GM18508 (cell line): ENCODE results near the gene GRN.
"Not testable (repeated sequence)": the region's sequence is repeated elsewhere in the genome, so short reads cannot be mapped to it uniquely, and the experiment has no call there.

ENCODE experiments used
- ATAC-seq: cut with Tn5 transposase; IDR thresholded peaks from one replicate; pipeline ENCODE4 v1.9.1; 2021; ENCODE audit warnings: moderate number of reproducible peaks; ENCODE audit not compliant: insufficient read depth, unreplicated experiment

The GRN gene

GRCh38 chr17:44359006-44359405 is 13.9 kb downstream of the GRN start:
- ATAC-seq, result no peak

DNA sequence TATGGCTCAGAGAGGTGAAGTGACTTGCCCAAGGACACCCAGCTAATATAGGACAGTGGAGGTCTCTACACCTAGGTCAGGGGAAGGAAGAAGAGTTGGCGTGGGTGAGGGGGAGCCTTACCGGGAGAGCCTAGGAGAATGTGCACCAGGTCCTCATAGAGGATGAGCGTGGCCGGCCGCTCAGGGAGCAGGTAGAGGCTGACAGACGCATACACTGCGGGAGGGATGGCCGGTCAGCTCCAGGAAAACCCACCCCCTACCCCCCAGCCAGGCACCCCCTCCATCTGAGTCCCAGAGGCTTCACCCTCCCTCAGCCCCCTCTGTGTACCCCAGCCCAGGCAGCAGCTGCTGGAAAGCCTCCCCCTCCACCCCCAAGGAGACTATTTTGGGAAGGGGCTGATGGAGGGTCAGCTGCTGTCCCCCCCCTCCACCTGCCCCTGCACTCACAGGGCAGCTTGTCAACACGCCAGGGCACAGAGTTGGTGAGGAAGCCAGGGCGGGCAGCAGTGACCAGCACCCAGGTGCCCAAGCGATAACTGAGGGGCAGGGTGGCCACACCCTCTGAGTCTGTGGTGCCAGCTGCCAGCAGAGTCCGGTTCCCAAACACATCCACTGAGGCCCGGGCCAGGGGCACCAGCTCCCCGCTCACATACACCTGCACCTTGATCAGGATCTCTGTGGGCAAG is 14.5 kb downstream of the GRN start:
- ATAC-seq, result no peak

- ATAC-seq, result no peak
These were observed 15.0 kb downstream of the GRN start for GRCh38 chr17:44360144-44360533.

- ATAC-seq, result no peak
These were observed 15.7 kb downstream of the GRN start for GRCh38 chr17:44360826-44361225.

GRCh38 chr17:44361292-44362260 is 16.5 kb downstream of the GRN start:
- no peak for ATAC-seq

DNA sequence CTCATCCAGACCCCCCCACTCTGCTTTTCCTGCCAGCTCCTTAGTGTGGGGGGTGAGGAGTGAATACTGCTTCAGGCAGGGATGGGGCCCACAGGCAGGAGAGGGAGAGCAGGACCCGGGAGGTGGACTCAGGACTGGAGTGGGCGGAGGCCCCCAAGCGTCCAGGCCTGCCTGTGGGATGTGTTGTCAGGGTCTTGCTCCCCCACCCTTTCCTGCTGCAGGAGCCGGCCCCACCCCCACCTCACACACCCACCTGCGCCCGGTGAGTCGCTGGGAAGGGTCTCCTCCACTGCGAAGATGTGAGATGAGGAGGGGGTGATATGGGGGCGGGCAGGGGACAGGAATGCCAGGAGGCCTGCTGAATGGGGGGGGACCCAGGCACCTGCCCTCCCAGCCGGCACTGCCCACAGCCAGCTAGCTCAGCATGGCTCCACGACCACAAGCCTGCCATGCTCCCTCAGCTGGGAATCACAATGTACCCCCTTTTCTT is 17.4 kb downstream of the GRN start:
- ATAC-seq, result no peak

DNA sequence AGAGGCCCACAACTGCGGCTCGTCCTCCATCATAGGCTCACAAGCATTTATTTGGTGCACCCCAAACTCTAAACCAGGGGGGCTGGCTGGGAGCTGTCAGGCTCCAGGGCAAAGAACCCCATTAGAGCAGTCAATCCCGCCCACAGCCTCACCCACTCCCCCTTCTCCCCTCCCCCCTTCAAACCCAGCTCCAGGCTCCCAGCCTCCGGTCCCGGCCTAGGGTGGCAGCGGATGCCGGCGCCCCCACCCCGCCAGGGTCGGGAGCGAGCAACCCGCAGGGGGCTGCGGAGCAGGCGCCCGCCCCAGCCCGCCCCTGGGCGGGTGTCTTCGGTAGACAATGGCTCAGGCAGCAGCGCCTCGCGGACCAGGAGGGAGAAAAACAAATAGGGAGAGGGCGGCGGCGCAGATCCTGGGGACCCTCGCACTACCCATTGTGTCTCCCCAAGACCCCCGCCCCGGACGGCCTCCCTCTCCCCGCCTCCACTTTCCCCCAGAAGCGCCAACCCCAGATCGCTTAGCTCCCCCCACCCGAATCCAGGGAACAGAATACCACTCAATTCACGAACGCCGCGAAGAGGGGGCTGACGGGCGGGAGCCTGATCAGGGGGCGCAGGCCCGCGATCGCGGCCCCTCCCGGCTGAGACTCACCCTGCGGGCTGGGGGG is 18.0 kb downstream of the GRN start:
- no peak for ATAC-seq

GRCh38 chr17:44363613-44364159 is 18.6 kb downstream of the GRN start, which contains the start of gene FAM171A2:
FAM171A2 (minus strand) TSS chr17:44363853; CDS start chr17:44363714, 139 bp downstream.
- no peak for ATAC-seq

DNA sequence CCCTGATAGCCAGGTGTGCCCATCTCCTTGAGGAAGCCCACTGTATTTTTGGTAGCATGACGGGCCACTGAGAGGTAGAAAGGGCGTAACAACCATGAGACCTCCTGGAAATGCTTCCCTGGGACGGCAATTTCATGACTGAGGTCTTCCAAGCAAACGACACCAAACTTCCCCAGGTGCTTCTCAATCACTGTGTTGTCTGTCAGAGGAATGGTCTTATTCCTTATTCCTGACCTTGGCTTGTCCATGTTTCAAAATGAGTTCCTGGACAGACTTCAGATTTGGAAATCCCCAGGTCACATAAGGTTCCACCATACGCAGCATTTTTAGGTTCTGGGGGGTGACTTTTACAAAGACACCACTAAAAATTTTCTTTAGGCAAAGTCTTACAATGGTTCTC is 19.9 kb downstream of the GRN start:
- not testable (repeated sequence) for ATAC-seq

DNA sequence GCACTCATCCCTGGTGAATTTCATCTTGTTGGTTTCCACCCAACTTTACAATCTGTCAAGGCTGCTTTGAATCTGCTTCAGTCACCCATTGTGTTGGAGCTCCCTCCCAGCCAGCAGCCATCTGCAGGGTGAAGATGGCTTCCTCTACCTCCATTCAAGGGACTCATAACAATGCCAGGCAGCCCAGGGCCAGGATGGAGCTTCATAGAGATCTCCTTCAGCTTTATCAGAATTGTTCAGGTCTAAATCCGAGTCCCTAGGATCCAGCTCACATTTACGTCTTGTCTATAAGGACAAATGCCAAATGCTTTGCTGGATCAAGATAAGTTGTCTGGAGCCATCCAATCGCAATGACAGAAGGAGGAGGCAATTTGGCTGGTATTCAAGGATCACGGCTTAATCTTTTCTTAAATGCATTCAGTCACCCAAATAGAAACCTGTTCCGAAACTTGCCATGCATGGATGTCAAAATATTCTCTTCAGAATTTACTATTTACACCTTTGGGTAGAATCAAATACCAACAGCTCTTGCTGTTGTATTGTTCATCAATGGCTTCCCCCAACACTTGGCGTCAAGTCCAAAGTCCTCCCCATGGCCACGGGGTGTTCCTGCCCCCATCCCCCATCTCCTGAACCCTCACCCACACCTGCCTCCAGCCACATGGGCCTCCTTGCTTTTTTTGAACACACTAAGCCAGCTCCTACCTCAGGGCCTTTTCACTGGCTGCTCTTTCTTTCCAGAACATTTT is 22.3 kb downstream of the GRN start:
- ATAC-seq, result no peak

DNA sequence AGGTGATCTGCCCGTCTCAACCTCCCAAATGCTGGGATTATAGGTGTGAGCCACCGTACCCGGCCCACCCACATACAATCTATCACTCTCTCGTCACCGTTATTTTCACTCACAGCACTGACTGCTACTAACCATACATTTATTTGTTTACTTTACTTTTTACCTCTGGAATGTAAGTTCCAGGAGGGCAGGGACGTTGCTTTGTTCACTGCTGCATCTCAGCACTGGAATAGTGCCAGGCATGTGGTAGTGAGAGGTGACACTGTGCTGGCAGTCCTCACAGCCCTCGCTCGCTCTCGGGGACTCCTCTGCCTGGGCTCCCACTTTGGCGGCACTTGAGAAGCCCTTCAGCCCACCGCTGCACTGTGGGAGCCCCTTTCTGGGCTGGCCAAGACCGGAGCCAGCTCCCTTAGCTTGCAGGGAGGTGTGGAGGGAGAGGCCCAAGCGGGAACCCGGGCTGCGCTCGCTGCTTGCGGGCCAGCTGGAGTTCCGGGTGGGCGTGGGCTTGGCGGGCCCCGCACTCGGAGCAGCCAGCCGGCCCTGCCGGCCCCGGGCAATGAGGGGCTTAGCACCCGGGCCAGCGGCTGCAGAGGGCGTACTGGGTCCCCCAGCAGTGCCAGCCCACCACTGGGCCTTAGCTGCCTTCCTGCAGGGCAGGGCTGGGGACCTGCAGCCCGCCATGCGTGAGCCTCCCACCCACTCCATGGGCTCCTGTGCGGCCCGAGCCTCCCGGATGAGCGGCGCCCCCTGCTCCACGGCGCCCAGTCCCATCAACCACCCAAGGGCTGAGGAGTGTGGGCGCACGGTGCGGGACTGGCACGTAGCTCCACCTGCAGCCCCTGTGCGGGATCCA is 23.5 kb downstream of the GRN start:
- not testable (repeated sequence) for ATAC-seq

DNA sequence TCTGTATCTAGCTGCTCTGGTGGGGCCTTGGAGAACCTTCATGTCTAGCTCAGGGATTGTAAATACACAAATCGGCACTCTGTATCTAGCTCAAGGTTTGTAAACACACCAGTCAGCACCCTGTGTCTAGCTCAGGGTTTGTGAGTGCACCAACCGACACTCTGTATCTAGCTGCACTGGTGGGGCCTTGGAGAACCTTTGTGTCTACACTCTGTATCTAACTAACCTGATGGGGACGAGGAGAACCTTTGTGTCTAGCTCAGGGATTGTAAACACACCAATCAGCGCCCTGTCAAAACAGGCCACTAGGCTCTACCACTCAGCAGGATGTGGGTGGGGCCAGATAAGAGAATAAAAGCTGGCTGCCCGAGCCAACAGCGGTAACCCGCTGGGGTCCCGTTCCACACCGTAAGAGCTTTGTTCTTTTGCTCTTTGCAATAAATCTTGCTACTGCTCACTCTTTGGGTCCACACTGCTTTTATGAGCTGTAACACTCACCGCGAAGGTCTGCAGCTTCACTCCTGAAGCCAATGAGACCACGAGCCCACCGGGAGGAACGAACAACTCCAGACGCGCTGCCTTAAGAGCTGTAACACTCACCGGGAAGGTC is 24.4 kb downstream of the GRN start:
- not testable (repeated sequence) for ATAC-seq

- ATAC-seq, result no peak
These were observed 26.9 kb downstream of the GRN start for GRCh38 chr17:44372036-44372435.

DNA sequence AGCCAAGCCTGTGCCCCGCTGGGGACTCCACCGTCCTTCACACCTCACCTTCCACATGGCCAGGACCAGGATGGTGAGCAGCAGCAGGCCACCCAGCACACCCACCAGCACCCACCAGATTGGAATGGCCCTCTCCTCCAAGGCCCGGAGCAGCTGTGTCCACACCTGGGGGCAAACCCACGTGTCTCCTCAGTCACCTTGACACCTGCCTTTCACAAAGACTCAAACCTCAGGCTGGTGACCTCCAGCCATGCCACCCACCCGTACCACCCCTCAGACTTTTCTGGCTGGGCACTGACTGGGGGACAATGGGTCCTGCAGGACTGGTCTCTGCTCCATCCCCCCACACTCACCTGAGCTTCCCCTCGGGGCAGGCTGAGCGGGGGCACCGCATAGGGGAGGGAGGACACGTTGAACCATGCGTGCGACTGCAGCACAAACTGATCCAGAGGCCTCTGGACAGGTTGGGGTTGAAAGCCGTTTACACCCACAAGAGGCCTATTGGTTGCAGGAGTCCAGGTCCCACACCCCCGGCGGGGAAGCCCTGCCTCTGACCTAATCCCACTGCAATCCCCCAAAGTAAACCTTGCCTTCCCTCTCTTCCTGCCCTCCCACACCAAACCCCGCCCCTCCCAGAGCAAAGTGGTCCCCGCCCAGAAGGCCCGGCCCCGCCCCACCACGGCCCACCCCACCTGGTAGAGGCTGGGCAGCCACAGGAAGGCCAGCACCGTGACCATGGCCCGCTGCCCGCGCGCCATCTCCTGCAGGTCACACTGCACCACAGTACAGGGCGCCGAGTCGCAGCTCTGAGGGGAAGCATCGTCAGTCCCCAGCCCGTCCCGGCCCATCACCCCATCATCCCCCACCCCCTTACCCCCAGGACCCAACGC is 29.4 kb downstream of the GRN start:
- no peak for ATAC-seq

DNA sequence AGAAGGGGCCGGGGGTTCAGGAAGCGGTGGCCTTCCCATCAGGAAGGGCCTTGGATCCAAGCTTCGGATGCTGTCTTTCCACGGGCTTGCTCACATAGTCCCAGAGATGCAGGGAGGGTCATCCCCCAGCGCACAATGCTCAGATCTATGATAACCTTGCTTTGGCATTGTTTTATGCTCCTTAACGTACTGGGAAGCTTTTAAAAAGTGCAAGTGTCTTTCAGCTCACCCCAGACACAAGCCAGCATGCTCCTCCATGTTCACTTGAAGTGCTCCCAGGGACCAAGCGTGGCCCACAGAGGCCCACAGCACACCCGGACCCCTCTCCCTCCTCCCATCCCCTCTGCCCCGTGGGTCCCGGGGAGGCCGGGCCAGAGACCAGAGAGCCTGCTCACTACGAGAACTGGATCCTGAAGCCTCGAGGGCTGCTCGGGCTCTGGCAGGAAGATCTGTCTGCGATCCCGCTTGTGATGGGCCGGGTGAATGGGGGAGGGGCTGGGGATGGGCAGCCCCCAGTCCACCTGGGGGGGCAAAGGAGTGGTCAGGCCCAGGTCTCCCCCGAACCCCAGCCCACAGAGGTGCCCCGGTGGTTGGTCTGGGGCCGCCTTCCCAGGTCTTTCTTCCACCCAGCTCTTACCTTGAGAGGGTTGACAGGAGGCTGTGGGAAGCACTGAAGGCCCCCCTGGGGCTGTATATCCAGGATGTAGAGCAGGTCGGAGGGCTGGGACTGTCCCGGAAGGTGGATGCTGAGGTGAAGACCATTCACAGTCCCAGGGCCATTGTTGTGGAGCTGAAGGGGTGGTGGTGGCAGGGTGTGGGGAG is 30.3 kb downstream of the GRN start:
- no peak for ATAC-seq

DNA sequence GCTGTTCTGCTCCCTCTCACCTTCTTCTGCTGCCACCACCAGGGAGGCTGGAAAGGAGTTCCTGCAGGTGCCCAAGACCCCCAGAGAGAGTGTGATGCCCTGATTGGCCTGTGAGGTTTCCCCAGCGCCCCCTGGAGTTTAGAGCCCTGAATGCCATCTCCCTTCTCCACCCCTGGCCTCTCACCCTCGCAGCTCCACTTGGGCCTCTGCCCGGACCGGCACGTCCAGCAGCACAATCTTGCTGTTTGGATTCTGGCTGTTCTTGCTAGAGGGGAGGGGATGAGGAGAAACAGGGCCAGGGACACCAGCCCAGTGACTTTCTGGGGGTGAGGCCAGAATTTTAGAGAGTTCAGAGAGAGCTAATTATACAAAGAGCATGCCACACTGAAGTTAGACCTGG is 31.0 kb downstream of the GRN start:
- ATAC-seq, result no peak

- ATAC-seq, result no peak
These were observed 31.7 kb downstream of the GRN start for GRCh38 chr17:44376779-44377178.
